Loucy (cell line): ENCODE results near the gene HDDC2.

Experiments used
- H2AFZ ChIP-seq: fragments of 200-600 bp; sonication (generic); 2 replicates; pipeline ENCODE4 v1.6.0; 2016; ENCODE audit warnings: antibody characterized with exemption, mild to moderate bottlenecking, low read length, moderate library complexity
- H3F3A ChIP-seq: fragments of 200-600 bp; 2 replicates; pipeline ENCODE4 v1.6.0; 2016; ENCODE audit warnings: antibody characterized with exemption, low read depth, mild to moderate bottlenecking
- H3K27me3 ChIP-seq: fragments of 200-600 bp; sonication (generic); 2 replicates; pipeline ENCODE4 v1.6.1; 2014; ENCODE audit warnings: low read length, mild to moderate bottlenecking; ENCODE audit not compliant: insufficient read depth, poor library complexity, severe bottlenecking
- H3K36me3 ChIP-seq: fragments of 200-600 bp; sonication (generic); 2 replicates; pipeline ENCODE4 v1.6.1; 2016; ENCODE audit warnings: low read length; ENCODE audit not compliant: insufficient read depth
- H3K4me1 ChIP-seq: fragments of 200-600 bp; sonication (generic); 2 replicates; pipeline ENCODE4 v1.5.1; 2014; ENCODE audit warnings: low read length, mild to moderate bottlenecking; ENCODE audit not compliant: insufficient read depth, poor library complexity, severe bottlenecking
- H3K4me2 ChIP-seq: fragments of 200-600 bp; sonication (generic); 2 replicates; pipeline ENCODE4 v1.6.0; 2014; ENCODE audit warnings: antibody characterized with exemption, low read length, low read depth, mild to moderate bottlenecking; ENCODE audit not compliant: poor library complexity, severe bottlenecking
- H3K4me3 ChIP-seq: fragments of 200-600 bp; sonication (generic); 2 replicates; pipeline ENCODE4 v1.5.1; 2014; ENCODE audit warnings: low read length, mild to moderate bottlenecking, mixed read lengths; ENCODE audit not compliant: poor library complexity, severe bottlenecking
- H3K79me2 ChIP-seq: fragments of 200-600 bp; sonication (generic); 2 replicates; pipeline ENCODE4 v1.6.1; 2014; ENCODE audit warnings: low read length; ENCODE audit not compliant: insufficient read depth
- H3K9ac ChIP-seq: fragments of 200-600 bp; sonication (generic); 2 replicates; pipeline ENCODE4 v1.6.0; 2014; ENCODE audit warnings: mild to moderate bottlenecking, low read depth, low read length, moderate library complexity; ENCODE audit not compliant: poor library complexity, severe bottlenecking
- H3K9me2 ChIP-seq: fragments of 200-600 bp; sonication (generic); replicated peaks from 2 replicates; pipeline ENCODE4 v1.6.1; 2016; ENCODE audit warnings: low read depth, low read length, mixed read lengths
- H3K9me3 ChIP-seq: fragments of 200-600 bp; sonication (generic); 2 replicates; pipeline ENCODE4 v1.6.1; 2014; ENCODE audit warnings: mild to moderate bottlenecking, antibody characterized with exemption, low read length, low read depth; ENCODE audit not compliant: insufficient read depth
- H4K20me1 ChIP-seq: fragments of 200-600 bp; sonication (generic); 2 replicates; pipeline ENCODE4 v1.6.0; 2014; ENCODE audit warnings: antibody characterized with exemption, low read length, mild to moderate bottlenecking; ENCODE audit not compliant: insufficient read depth, poor library complexity, severe bottlenecking
- CTCF ChIP-seq: fragments of 200-600 bp; sonication (generic); conservative IDR thresholded peaks from 2 replicates; pipeline ENCODE4 v1.5.1; 2014; ENCODE audit warnings: mild to moderate bottlenecking, antibody characterized with exemption, low read length
- EZH2phosphoT487 ChIP-seq: fragments of 200-600 bp; IDR thresholded peaks from 2 replicates; pipeline ENCODE4 v1.6.1; 2018; ENCODE audit warnings: antibody characterized with exemption, mild to moderate bottlenecking, moderate library complexity, borderline replicate concordance

Gene HDDC2

GRCh38 chr6:125253881-125254280 is 47.9 kb downstream of the HDDC2 start:
- no peak overlapping the region for H3K4me2 ChIP-seq
- H2AFZ ChIP-seq, result no peak overlapping the region
- H3K36me3 ChIP-seq, result no peaks in the 10 kb centered on the region
- no peaks in the 10 kb centered on the region for H3K9me2 ChIP-seq
- no peak overlapping the region for H3K4me3 ChIP-seq
- TF ChIP-seq CTCF, result no peak
- no peak for TF ChIP-seq EZH2phosphoT487
- H3K9me3 ChIP-seq, result no peaks in the 10 kb centered on the region
- no peaks in the 10 kb centered on the region for H3K79me2 ChIP-seq
- H3K9ac ChIP-seq, result no peak overlapping the region
- no peaks in the 10 kb centered on the region for H4K20me1 ChIP-seq
- H3K27me3 ChIP-seq, result no peaks in the 10 kb centered on the region
- no peaks in the 10 kb centered on the region for H3K4me1 ChIP-seq
- H3F3A ChIP-seq, result no peaks in the 10 kb centered on the region

- Histone ChIP-seq H3F3A (no peaks in the 10 kb centered on the region), H3K4me3 (no peak overlapping the region), H3K4me1 (no peaks in the 10 kb centered on the region), H3K79me2 (no peaks in the 10 kb centered on the region), H3K4me2 (no peak overlapping the region), H4K20me1 (no peaks in the 10 kb centered on the region), H3K9ac (no peak overlapping the region), H3K9me2 (no peaks in the 10 kb centered on the region), H3K9me3 (no peaks in the 10 kb centered on the region), H3K27me3 (no peaks in the 10 kb centered on the region), H3K36me3 (no peaks in the 10 kb centered on the region), H2AFZ (no peak overlapping the region)
- no peak for TF ChIP-seq EZH2phosphoT487
- no peak for TF ChIP-seq CTCF
These were observed 48.9 kb downstream of the HDDC2 start for GRCh38 chr6:125252891-125253290.

- Histone ChIP-seq H3K9me2 (no peaks in the 10 kb centered on the region), H3K79me2 (no peaks in the 10 kb centered on the region), H3K4me3 (no peak overlapping the region), H2AFZ (no peak overlapping the region), H4K20me1 (no peaks in the 10 kb centered on the region), H3K4me1 (no peaks in the 10 kb centered on the region), H3K27me3 (no peaks in the 10 kb centered on the region), H3K4me2 (no peak overlapping the region), H3F3A (no peaks in the 10 kb centered on the region), H3K9ac (no peak overlapping the region), H3K36me3 (no peaks in the 10 kb centered on the region), H3K9me3 (no peaks in the 10 kb centered on the region)
- no peak for TF ChIP-seq CTCF
- no peak for TF ChIP-seq EZH2phosphoT487
These were observed 50.1 kb downstream of the HDDC2 start for GRCh38 chr6:125251516-125252220.
